ENCODE data around the gene C19orf18. TPM values are rescaled to one million over a fixed set of nuclear protein-coding genes. Genes with fewer than 3 reads are reported as not detected.

The C19orf18 gene
- total RNA-seq, 1 donor from 2014 or later = not detected

GRCh38 chr19:57949296-57949695, 25.0 kb downstream of the C19orf18 start:
- TF ChIP-seq CTCF (conservative IDR thresholded peaks at IDR 0.05; ENCODE audit: low read depth, low read length) = no peak
- no peak for DNase-seq (ENCODE audit: low read depth)

GRCh38 chr19:57947419-57948134, 26.8 kb downstream of the C19orf18 start, which contains the start of gene ZNF256:
Gene ZNF256, minus strand, starts transcription at chr19:57947706. Its CDS starts 232 bp downstream, at chr19:57947474.
- peak; percentile 65 for TF ChIP-seq CTCF (conservative IDR thresholded peaks at IDR 0.05; ENCODE audit: low read depth, low read length)
- peak; percentile 54 for DNase-seq (ENCODE audit: low read depth)
- peak within 1 kb of the TSS; percentile 93 for H3K4me3 ChIP-seq (ENCODE audit: low read depth, low read length)

More at GRCh38 chr19:57949296-57949695, 25.0 kb downstream of the C19orf18 start:
- H3K4me3 ChIP-seq (ENCODE audit: low read depth, low read length) = no peak overlapping the region

GRCh38 chr19:57947088-57947418, 27.3 kb downstream of the C19orf18 start:
- H3K4me3 ChIP-seq (ENCODE audit: low read depth, low read length) = peak overlapping the region; percentile 93
- no peak for DNase-seq (ENCODE audit: low read depth)
- no peak for TF ChIP-seq CTCF (conservative IDR thresholded peaks at IDR 0.05; ENCODE audit: low read depth, low read length)

GRCh38 chr19:57946316-57946715, 28.0 kb downstream of the C19orf18 start:
- no peak for TF ChIP-seq CTCF (conservative IDR thresholded peaks at IDR 0.05; ENCODE audit: low read depth, low read length)
- no peak for DNase-seq (ENCODE audit: low read depth)
- H3K4me3 ChIP-seq (ENCODE audit: low read depth, low read length) = peak overlapping the region; percentile 93

- H3K4me3 ChIP-seq (ENCODE audit: low read depth, low read length) = no peak overlapping the region
- DNase-seq (ENCODE audit: low read depth) = no peak
- TF ChIP-seq CTCF (conservative IDR thresholded peaks at IDR 0.05; ENCODE audit: low read depth, low read length) = no peak
Measured at GRCh38 chr19:57941593-57941992, 32.7 kb downstream of the C19orf18 start.

- no peak for DNase-seq (ENCODE audit: low read depth)
- H3K4me3 ChIP-seq (ENCODE audit: low read depth, low read length) = no peak overlapping the region
- no peak for TF ChIP-seq CTCF (conservative IDR thresholded peaks at IDR 0.05; ENCODE audit: low read depth, low read length)
Measured at GRCh38 chr19:57935731-57936130, 38.6 kb downstream of the C19orf18 start.

Data from epithelial cell of proximal tubule (primary cell).